OCI-LY3 (cell line): ENCODE results near the gene CRABP1.

ENCODE experiments used
- H2AFZ ChIP-seq: fragments of 200-600, 300-600 bp; shearing (Covaris generic); 2 replicates; pipeline ENCODE4 v1.6.0; 2014; ENCODE audit warnings: antibody characterized with exemption, low read depth, low read length
- H3K27ac ChIP-seq: fragments of 200-600, 300-600 bp; sonication (generic); 2 replicates; pipeline ENCODE4 v1.5.1; 2014; ENCODE audit warnings: mild to moderate bottlenecking, low read length, moderate library complexity, mixed read lengths
- H3K27me3 ChIP-seq: fragments of 200-600, 300-600 bp; sonication (generic); 2 replicates; pipeline ENCODE4 v1.6.1; 2014; ENCODE audit warnings: low read depth, low read length, mixed read lengths
- H3K36me3 ChIP-seq: fragments of 200-600, 300-600 bp; sonication (generic); replicated peaks from 2 replicates; pipeline ENCODE3; 2014; ENCODE audit warnings: low read depth, low read length, mixed read lengths
- H3K4me1 ChIP-seq: fragments of 300-600, 200-600 bp; sonication (generic); 2 replicates; pipeline ENCODE4 v1.6.1; 2014; ENCODE audit warnings: low read length, mixed read lengths
- H3K4me2 ChIP-seq: fragments of 200-600, 300-600 bp; sonication (generic); 2 replicates; pipeline ENCODE4 v1.6.1; 2014; ENCODE audit warnings: low read length, mixed read lengths
- H3K4me3 ChIP-seq: fragments of 300-600, 200-600 bp; sonication (generic); 2 replicates; pipeline ENCODE4 v1.5.1; 2014; ENCODE audit warnings: antibody characterized with exemption, mild to moderate bottlenecking, low read length, moderate library complexity
- H3K79me2 ChIP-seq: fragments of 300-600, 200-600 bp; shearing (Covaris generic); 2 replicates; pipeline ENCODE4 v1.6.1; 2014; ENCODE audit warnings: mild to moderate bottlenecking, low read length, mixed read lengths
- H3K9ac ChIP-seq: fragments of 300-600, 200-600 bp; shearing (Covaris generic); 2 replicates; pipeline ENCODE4 v1.6.0; 2014; ENCODE audit warnings: mild to moderate bottlenecking, low read length, moderate library complexity
- H3K9me3 ChIP-seq: fragments of 200-600, 300-600 bp; shearing (Covaris generic); 2 replicates; pipeline ENCODE4 v1.6.1; 2014; ENCODE audit warnings: low read length, mixed read lengths; ENCODE audit not compliant: insufficient read depth
- H4K20me1 ChIP-seq: fragments of 200-600, 300-600 bp; sonication (generic); 2 replicates; pipeline ENCODE4 v1.6.1; 2016; ENCODE audit warnings: low read length, mixed read lengths; ENCODE audit not compliant: insufficient read depth
- CTCF ChIP-seq: fragments of 200-600, 300-600 bp; sonication (generic); IDR thresholded peaks from 2 replicates; pipeline ENCODE4 v1.5.1; 2014; ENCODE audit warnings: antibody characterized with exemption, low read length, low read depth
- EZH2phosphoT487 ChIP-seq: fragments of 200-600 bp; shearing (Covaris generic); IDR thresholded peaks from 2 replicates; pipeline ENCODE4 v1.6.1; 2018; ENCODE audit warnings: antibody characterized with exemption, mixed run types, low read depth

CRABP1 gene

GRCh38 chr15:78394981-78395616 lies 54.9 kb downstream of the CRABP1 start:
- Histone ChIP-seq H3K4me1 (no peaks in the 10 kb centered on the region), H3K4me2 (no peak overlapping the region), H3K27ac (no peak overlapping the region), H3K4me3 (no peak overlapping the region), H3K9me3 (no peaks in the 10 kb centered on the region), H4K20me1 (no peaks in the 10 kb centered on the region), H3K79me2 (no peaks in the 10 kb centered on the region), H3K9ac (no peak overlapping the region), H3K27me3 (0 out of 2 replicates have a peak, but pooled peaks cover 3% of the 10 kb centered on the region), H2AFZ (no peak overlapping the region), H3K36me3 (no peaks in the 10 kb centered on the region)
- TF ChIP-seq CTCF (no peak), EZH2phosphoT487 (no peak)

- H3K4me3 ChIP-seq = no peak overlapping the region
- no peaks in the 10 kb centered on the region for H3K4me1 ChIP-seq
- no peak overlapping the region for H3K4me2 ChIP-seq
- H3K36me3 ChIP-seq = no peaks in the 10 kb centered on the region
- no peaks in the 10 kb centered on the region for H3K27me3 ChIP-seq
- H4K20me1 ChIP-seq = no peaks in the 10 kb centered on the region
- no peak overlapping the region for H3K27ac ChIP-seq
- H3K79me2 ChIP-seq = no peaks in the 10 kb centered on the region
- no peaks in the 10 kb centered on the region for H3K9me3 ChIP-seq
- H2AFZ ChIP-seq = no peak overlapping the region
- no peak overlapping the region for H3K9ac ChIP-seq
- no peak for TF ChIP-seq EZH2phosphoT487
- no peak for TF ChIP-seq CTCF
These were observed 56.1 kb downstream of the CRABP1 start for GRCh38 chr15:78396186-78396814.

DNA sequence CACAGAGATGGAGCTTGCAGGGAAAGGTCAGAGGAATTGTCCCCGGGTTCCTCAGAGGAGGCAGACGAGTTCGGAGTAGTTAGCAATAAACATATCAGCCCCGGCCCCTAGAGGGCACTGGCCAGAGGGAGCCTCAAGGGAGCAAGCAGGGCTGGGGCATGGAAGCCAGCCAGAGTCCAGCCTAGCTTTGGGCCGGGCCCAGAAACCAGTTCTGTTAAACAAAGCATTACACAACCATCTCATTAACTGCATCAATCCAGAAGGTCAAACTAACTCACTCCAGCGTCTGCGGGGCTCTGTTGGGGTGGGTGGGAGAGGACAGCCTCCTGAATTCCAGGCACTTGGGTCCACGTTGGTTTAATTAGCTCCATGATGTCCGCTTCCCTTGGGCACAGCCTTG lies 56.8 kb downstream of the CRABP1 start:
- Histone ChIP-seq H3K9ac (no peak overlapping the region), H3K79me2 (no peaks in the 10 kb centered on the region), H3K4me3 (no peak overlapping the region), H3K4me1 (no peaks in the 10 kb centered on the region), H3K27ac (no peak overlapping the region), H2AFZ (no peak overlapping the region), H3K9me3 (no peaks in the 10 kb centered on the region), H3K4me2 (no peak overlapping the region), H3K27me3 (0 out of 2 replicates have a peak, but pooled peaks cover 2% of the 10 kb centered on the region), H4K20me1 (no peaks in the 10 kb centered on the region), H3K36me3 (no peaks in the 10 kb centered on the region)
- TF ChIP-seq EZH2phosphoT487 (no peak), CTCF (peak; percentile 29)

DNA sequence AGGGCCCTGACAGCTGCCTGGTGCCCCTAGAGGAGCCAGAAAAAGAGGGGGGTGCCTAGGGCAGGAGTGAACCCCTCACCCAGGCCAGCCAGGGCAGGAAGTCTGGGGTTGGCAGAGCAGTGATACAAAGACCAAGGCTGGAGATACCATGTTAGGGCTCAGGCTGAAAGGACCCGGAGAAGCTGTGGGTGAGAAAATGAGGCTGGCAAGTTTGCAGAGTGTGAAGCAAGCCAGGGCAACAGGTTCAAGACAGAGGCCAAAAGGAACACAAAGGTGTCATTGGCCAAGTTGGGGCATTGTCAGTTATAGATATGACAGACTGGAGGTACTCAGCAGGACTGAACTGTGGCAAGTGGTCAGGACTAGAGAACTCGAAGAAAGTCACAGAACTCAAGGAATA lies 57.2 kb downstream of the CRABP1 start:
- Histone ChIP-seq H3K9ac (no peak overlapping the region), H3K36me3 (no peaks in the 10 kb centered on the region), H3K4me1 (no peaks in the 10 kb centered on the region), H3K9me3 (no peaks in the 10 kb centered on the region), H4K20me1 (no peaks in the 10 kb centered on the region), H3K27ac (no peak overlapping the region), H3K27me3 (0 out of 2 replicates have a peak, but pooled peaks cover 2% of the 10 kb centered on the region), H3K4me3 (no peak overlapping the region), H3K79me2 (no peaks in the 10 kb centered on the region), H3K4me2 (no peak overlapping the region), H2AFZ (no peak overlapping the region)
- TF ChIP-seq CTCF (no peak), EZH2phosphoT487 (no peak)
